Measurements from ENCODE around the gene LEMD2.

DNA sequence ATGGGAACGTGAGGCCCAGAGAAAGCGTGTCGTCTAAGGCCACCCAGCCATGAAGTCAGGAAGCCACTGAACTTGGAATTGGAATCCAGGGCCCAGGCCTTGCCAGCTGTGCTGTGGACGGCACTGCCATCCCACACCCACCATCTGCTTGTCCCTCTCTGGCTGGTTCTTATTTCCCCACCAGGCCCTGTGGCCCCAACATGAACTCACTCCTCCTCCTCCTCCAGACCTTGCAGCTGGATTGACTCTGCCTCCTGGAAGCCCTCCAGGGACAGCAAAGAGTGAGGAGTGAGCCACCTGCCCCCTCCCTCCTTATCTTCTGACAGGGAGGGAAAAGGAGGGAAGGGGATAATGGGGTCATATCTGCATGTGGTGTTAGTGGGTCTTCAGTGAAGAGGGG, 26.2 kb downstream of the LEMD2 start:
- TF ChIP-seq, protein P1, sequence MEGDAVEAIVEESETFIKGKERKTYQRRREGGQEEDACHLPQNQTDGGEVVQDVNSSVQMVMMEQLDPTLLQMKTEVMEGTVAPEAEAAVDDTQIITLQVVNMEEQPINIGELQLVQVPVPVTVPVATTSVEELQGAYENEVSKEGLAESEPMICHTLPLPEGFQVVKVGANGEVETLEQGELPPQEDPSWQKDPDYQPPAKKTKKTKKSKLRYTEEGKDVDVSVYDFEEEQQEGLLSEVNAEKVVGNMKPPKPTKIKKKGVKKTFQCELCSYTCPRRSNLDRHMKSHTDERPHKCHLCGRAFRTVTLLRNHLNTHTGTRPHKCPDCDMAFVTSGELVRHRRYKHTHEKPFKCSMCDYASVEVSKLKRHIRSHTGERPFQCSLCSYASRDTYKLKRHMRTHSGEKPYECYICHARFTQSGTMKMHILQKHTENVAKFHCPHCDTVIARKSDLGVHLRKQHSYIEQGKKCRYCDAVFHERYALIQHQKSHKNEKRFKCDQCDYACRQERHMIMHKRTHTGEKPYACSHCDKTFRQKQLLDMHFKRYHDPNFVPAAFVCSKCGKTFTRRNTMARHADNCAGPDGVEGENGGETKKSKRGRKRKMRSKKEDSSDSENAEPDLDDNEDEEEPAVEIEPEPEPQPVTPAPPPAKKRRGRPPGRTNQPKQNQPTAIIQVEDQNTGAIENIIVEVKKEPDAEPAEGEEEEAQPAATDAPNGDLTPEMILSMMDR (IDR thresholded peaks at IDR 0.05) = no peak
- no peak for TF ChIP-seq POLR2A (IDR thresholded peaks at IDR 0.05)
